ENCODE data around the gene OOSP2. TPM values are rescaled to one million over a fixed set of nuclear protein-coding genes. Genes with fewer than 3 reads are reported as not detected.

Gene OOSP2
- total RNA-seq, 1 donor from 2014 or later: not detected

DNA sequence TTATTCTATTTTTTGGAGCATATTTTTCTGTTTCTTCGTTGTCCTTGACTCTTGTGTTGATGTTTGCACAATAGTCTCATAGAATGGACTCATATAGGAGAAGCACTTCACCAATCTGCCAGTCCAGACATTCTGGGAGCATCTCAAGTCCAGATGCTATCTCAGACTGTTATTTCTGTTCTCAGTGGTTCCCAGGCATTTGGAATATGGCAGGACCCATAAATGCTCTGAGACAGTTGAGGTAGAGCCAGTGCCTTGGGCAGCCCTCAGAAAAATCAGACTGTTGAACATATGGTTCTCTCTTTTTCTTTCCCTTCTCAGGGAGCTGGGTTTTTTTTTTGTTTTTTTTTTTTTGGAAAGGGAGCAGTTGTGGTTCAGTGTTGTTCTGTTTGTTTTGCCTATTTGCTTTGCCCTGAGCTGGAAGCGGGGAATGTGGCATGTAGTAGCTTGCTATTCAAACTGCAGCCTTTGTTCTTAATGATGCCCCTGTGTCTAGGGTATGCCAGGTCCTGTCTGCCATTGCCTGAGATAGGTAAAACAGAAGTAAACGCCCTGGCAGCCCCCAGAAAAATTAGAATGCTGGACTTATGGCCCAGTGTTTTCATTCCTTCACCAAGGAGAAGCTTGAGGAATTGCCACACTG is 44.5 kb downstream of the OOSP2 start:
- Histone ChIP-seq H3K9me3 (no peaks in the 10 kb centered on the region), H3K4me1 (no peaks in the 10 kb centered on the region), H3K27me3 (ENCODE audit: low read depth) (no peaks in the 10 kb centered on the region), H3K27ac (no peak overlapping the region), H3K36me3 (no peaks in the 10 kb centered on the region), H3K4me3 (no peak overlapping the region)
- DNase-seq: no peak
- intact Hi-C loops (cut with DNase I): no loop called here
- no peak for ATAC-seq
- TF ChIP-seq CTCF (IDR thresholded peaks at IDR 0.05): no peak

- ATAC-seq: no peak
- no peak overlapping the region for H3K4me3 ChIP-seq
- H3K27me3 ChIP-seq (ENCODE audit: low read depth): no peaks in the 10 kb centered on the region
- no peak for TF ChIP-seq CTCF (IDR thresholded peaks at IDR 0.05)
- no peak overlapping the region for H3K27ac ChIP-seq
- no peaks in the 10 kb centered on the region for H3K36me3 ChIP-seq
- H3K9me3 ChIP-seq: no peaks in the 10 kb centered on the region
- no peak for DNase-seq
- intact Hi-C loops (cut with DNase I): no loop called here
- H3K4me1 ChIP-seq: no peaks in the 10 kb centered on the region
These were observed 45.7 kb downstream of the OOSP2 start for GRCh38 chr11:60085909-60086308.

DNA sequence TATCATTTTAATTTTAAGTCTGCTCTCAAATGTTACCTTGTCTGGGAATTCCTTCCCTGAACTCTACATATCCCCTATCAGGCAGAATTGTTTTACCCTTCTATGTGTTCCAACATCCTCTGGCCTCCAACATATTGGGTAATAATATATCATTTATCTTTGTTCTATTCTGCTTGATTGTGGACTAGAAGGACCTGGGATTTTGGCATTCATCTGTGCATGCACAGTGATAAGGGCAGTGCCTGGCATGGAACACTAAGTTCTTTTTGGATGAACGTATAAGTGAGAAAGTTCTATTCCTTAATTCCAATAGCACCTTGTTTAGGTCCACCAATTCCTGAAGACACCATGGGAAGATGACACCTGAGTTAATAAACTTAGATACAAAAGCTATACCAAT is 47.0 kb downstream of the OOSP2 start:
- Histone ChIP-seq H3K27me3 (ENCODE audit: low read depth) (no peaks in the 10 kb centered on the region), H3K36me3 (no peaks in the 10 kb centered on the region), H3K27ac (no peak overlapping the region), H3K9me3 (no peaks in the 10 kb centered on the region), H3K4me1 (no peaks in the 10 kb centered on the region), H3K4me3 (no peak overlapping the region)
- DNase-seq (no peak), ATAC-seq (no peak)
- TF ChIP-seq CTCF (IDR thresholded peaks at IDR 0.05): no peak
- intact Hi-C loops (cut with DNase I): no loop called here

DNA sequence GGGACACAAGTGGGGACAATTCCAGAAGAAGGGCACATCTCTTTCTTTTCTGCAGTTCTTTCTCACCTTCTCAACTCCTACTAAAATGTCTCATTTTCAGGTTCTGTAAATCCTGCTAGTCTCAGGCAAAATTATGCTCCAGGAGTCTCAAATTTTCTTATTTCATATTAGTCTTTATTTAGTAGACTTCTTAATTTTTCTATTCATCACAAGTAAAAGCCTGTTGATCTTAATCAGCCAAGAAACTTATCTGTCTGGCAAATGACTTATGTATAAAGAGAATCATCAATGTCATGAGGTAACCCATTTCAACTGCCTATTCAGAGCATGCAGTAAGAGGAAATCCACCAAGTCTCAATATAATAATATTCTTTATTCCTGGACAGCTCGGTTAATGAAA is 48.2 kb downstream of the OOSP2 start, which contains the start of gene MS4A2:
Gene MS4A2 (plus strand): TSS at position 301 of the 400 bp plus-strand sequence. CDS start 102 bp downstream, outside the sequence.
- intact Hi-C loops (cut with DNase I): no loop called here
- Histone ChIP-seq H3K36me3 (no peaks in the 10 kb centered on the region), H3K27me3 (ENCODE audit: low read depth) (no peaks in the 10 kb centered on the region), H3K27ac (no peak within 1 kb of the TSS), H3K4me1 (no peaks in the 10 kb centered on the region), H3K4me3 (no peak within 1 kb of the TSS), H3K9me3 (no peaks in the 10 kb centered on the region)
- ATAC-seq: no peak
- no peak for TF ChIP-seq CTCF (IDR thresholded peaks at IDR 0.05)
- DNase-seq: no peak

DNA sequence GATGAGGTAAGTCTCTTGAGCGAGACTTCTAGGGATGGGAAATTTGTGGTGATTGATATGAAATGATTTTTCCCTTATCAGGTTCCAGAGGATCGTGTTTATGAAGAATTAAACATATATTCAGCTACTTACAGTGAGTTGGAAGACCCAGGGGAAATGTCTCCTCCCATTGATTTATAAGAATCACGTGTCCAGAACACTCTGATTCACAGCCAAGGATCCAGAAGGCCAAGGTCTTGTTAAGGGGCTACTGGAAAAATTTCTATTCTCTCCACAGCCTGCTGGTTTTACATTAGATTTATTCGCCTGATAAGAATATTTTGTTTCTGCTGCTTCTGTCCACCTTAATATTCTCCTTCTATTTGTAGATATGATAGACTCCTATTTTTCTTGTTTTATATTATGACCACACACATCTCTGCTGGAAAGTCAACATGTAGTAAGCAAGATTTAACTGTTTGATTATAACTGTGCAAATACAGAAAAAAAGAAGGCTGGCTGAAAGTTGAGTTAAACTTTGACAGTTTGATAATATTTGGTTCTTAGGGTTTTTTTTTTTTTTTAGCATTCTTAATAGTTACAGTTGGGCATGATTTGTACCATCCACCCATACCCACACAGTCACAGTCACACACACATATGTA is 55.4 kb downstream of the OOSP2 start:
- Histone ChIP-seq H3K4me3 (no peak overlapping the region), H3K27me3 (ENCODE audit: low read depth) (no peaks in the 10 kb centered on the region), H3K36me3 (no peaks in the 10 kb centered on the region), H3K27ac (no peak overlapping the region), H3K9me3 (no peaks in the 10 kb centered on the region), H3K4me1 (no peaks in the 10 kb centered on the region)
- ATAC-seq (no peak), DNase-seq (no peak)
- intact Hi-C loops (cut with DNase I): no loop called here
- TF ChIP-seq CTCF (IDR thresholded peaks at IDR 0.05): no peak
